Tibial nerve (tissue), 4 donors: ENCODE data around the gene KLK12. TPM values are rescaled to one million over a fixed set of nuclear protein-coding genes. Genes with fewer than 3 reads are reported as not detected.

Source experiments
- DNase-seq, 2 donors: peaks; one replicate each; pipeline ENCODE4 v3.0.0-alpha.2; 2019; ENCODE audit warnings: low spot score in 2 of 2
- H3K27ac ChIP-seq, 4 donors: fragments of 200-600 bp; sonication (generic) in 3 of 4; one replicate each; pipeline ENCODE4 v1.5.1; 2017 to 2019; ENCODE audit warnings: mild to moderate bottlenecking in 1 of 4
- H3K27me3 ChIP-seq, 2 donors: fragments of 200-600 bp; sonication (generic) in 1 of 2; one replicate each; pipeline versions ENCODE4 v1.5.1 to v1.6.0; 2017 to 2019
- H3K36me3 ChIP-seq, 3 donors: fragments of 200-600 bp; sonication (generic); one replicate each; pipeline ENCODE4 v1.5.1; 2018 to 2019
- H3K4me1 ChIP-seq, 4 donors: fragments of 200-600 bp; sonication (generic) in 3 of 4; one replicate each; pipeline ENCODE4 v1.5.1; 2017 to 2019
- H3K4me3 ChIP-seq, 4 donors: fragments of 200-600 bp; sonication (generic) in 3 of 4; one replicate each; pipeline ENCODE4 v1.5.1; 2017 to 2019; ENCODE audit warnings: mild to moderate bottlenecking in 1 of 4, moderate library complexity in 1 of 4
- H3K9me3 ChIP-seq, 4 donors: fragments of 200-600 bp; sonication (generic) in 3 of 4; one replicate each; pipeline ENCODE4 v1.5.1; 2017 to 2019
- CTCF ChIP-seq, 5 experiments: fragments of 200-600 bp in 3 of 5; fragments of 450-650 bp in 2 of 5; sonication (generic) in 3 of 5; IDR thresholded peaks; one replicate each; pipeline ENCODE4 v1.5.1; 2016 to 2019; ENCODE audit warnings: antibody characterized with exemption in 5 of 5, mild to moderate bottlenecking in 3 of 5, moderate library complexity in 2 of 5
- EP300 ChIP-seq, 2 donors: sonication (generic); formaldehyde crosslinking; IDR thresholded peaks; one replicate each; pipeline ENCODE4 v1.6.1; 2017; ENCODE audit warnings: antibody characterized with exemption in 2 of 2, mild to moderate bottlenecking in 1 of 2
- POLR2A ChIP-seq, 2 donors: fragments of 450-650 bp; IDR thresholded peaks; one replicate each; pipeline ENCODE4 v1.6.1; 2017; ENCODE audit warnings: antibody characterized with exemption in 2 of 2, mild to moderate bottlenecking in 2 of 2, moderate library complexity in 2 of 2
- WGBS, 2 donors: methylation state at CpG; one replicate each; pipeline ENCODE4 v1.1.5; 2018; 5-methylcytosine and 5-hydroxymethylcytosine counted together
- total RNA-seq, 4 donors: library from RNA; depleted of rRNA; stranded (reverse); fragments of >200 nt; gene quantifications; one replicate each; pipeline ENCODE4 v1.1.0, GENCODE V29; 2016

KLK12 gene
- total RNA-seq = not detected

GRCh38 chr19:51034704-51035103 lies at the start of gene KLK12:
KLK12 (minus strand) TSS chr19:51035002; CDS start chr19:51034621, 381 bp downstream.
- Histone ChIP-seq H3K36me3 (no peaks in the 10 kb centered on the region), H3K4me3 (no peak within 1 kb of the TSS), H3K27ac (no peak within 1 kb of the TSS), H3K27me3 (peaks cover 0 to 4% of the 10 kb centered on the region in 2 donors), H3K9me3 (peaks cover 0 to 3% (median 0%) of the 10 kb centered on the region in 4 donors), H3K4me1 (no peaks in the 10 kb centered on the region)
- WGBS, 2 donors = 50 to 51% methylated on average over 11 of the region's 11 CpGs
- DNase-seq = no peak
- no peak for TF ChIP-seq CTCF (IDR thresholded peaks at IDR 0.05)
- no peak for TF ChIP-seq POLR2A (IDR thresholded peaks at IDR 0.05)
- TF ChIP-seq EP300 (IDR thresholded peaks at IDR 0.05) = no peak

- no peaks in the 10 kb centered on the region for H3K4me1 ChIP-seq
- no peaks in the 10 kb centered on the region for H3K36me3 ChIP-seq
- DNase-seq = no peak
- no peak overlapping the region for H3K27ac ChIP-seq
- H3K27me3 ChIP-seq = peaks cover 0 to under 1% of the 10 kb centered on the region in 2 donors
- H3K9me3 ChIP-seq = no peaks in the 10 kb centered on the region
- TF ChIP-seq CTCF (IDR thresholded peaks at IDR 0.05) (no peak), POLR2A (IDR thresholded peaks at IDR 0.05) (no peak), EP300 (IDR thresholded peaks at IDR 0.05) (no peak)
- 73 to 74% methylated on average over 7 of the region's 7 CpGs for WGBS, 2 donors
- H3K4me3 ChIP-seq = no peak overlapping the region
Measured at GRCh38 chr19:51084505-51084904, 49.7 kb upstream of the KLK12 start.

- 75 to 77% methylated on average over 14 of the region's 14 CpGs for WGBS, 2 donors
- peaks cover 0 to 3% of the 10 kb centered on the region in 2 donors for H3K27me3 ChIP-seq
- TF ChIP-seq POLR2A (IDR thresholded peaks at IDR 0.05) = no peak
- TF ChIP-seq CTCF (IDR thresholded peaks at IDR 0.05) = no peak
- no peak for TF ChIP-seq EP300 (IDR thresholded peaks at IDR 0.05)
- H3K4me3 ChIP-seq = no peak overlapping the region
- no peak overlapping the region for H3K27ac ChIP-seq
- H3K4me1 ChIP-seq = no peaks in the 10 kb centered on the region
- no peak for DNase-seq
- no peaks in the 10 kb centered on the region for H3K36me3 ChIP-seq
- no peaks in the 10 kb centered on the region for H3K9me3 ChIP-seq
Measured at GRCh38 chr19:51083783-51084182, 49.0 kb upstream of the KLK12 start.

GRCh38 chr19:51083181-51083580 lies 48.4 kb upstream of the KLK12 start:
- peaks cover 0 to 3% of the 10 kb centered on the region in 2 donors for H3K27me3 ChIP-seq
- WGBS, 2 donors = 28 to 36% methylated on average over 4 of the region's 4 CpGs
- H3K4me3 ChIP-seq = no peak overlapping the region
- H3K36me3 ChIP-seq = no peaks in the 10 kb centered on the region
- no peak for DNase-seq
- TF ChIP-seq CTCF (IDR thresholded peaks at IDR 0.05) (no peak), EP300 (IDR thresholded peaks at IDR 0.05) (no peak), POLR2A (IDR thresholded peaks at IDR 0.05) (no peak)
- H3K27ac ChIP-seq = no peak overlapping the region
- no peaks in the 10 kb centered on the region for H3K4me1 ChIP-seq
- H3K9me3 ChIP-seq = no peaks in the 10 kb centered on the region

- no peaks in the 10 kb centered on the region for H3K4me1 ChIP-seq
- TF ChIP-seq POLR2A (IDR thresholded peaks at IDR 0.05) (no peak), CTCF (IDR thresholded peaks at IDR 0.05) (no peak), EP300 (IDR thresholded peaks at IDR 0.05) (no peak)
- H3K27me3 ChIP-seq = peaks cover 0 to 3% of the 10 kb centered on the region in 2 donors
- no peak for DNase-seq
- H3K9me3 ChIP-seq = no peaks in the 10 kb centered on the region
- 22 to 26% methylated on average over 7 of the region's 7 CpGs for WGBS, 2 donors
- H3K36me3 ChIP-seq = no peaks in the 10 kb centered on the region
- no peak within 1 kb of the TSS for H3K4me3 ChIP-seq
- H3K27ac ChIP-seq = no peak within 1 kb of the TSS
Measured at GRCh38 chr19:51082611-51083010, 47.8 kb upstream of the KLK12 start, which contains the start of gene KLK14. KLK14 (minus strand) TSS chr19:51082887; CDS start chr19:51082614, 273 bp downstream.
